ENCODE measurements around the gene MYT1. TPM values are rescaled to one million over a fixed set of nuclear protein-coding genes. Genes with fewer than 3 reads are reported as not detected.

MYT1 gene
- total and polyA plus RNA-seq, 2 of the 13 experiments (the other 11 are each of a cell fraction or from before 2014, with no cell fraction given): 0.58 to 2.5 TPM

DNA sequence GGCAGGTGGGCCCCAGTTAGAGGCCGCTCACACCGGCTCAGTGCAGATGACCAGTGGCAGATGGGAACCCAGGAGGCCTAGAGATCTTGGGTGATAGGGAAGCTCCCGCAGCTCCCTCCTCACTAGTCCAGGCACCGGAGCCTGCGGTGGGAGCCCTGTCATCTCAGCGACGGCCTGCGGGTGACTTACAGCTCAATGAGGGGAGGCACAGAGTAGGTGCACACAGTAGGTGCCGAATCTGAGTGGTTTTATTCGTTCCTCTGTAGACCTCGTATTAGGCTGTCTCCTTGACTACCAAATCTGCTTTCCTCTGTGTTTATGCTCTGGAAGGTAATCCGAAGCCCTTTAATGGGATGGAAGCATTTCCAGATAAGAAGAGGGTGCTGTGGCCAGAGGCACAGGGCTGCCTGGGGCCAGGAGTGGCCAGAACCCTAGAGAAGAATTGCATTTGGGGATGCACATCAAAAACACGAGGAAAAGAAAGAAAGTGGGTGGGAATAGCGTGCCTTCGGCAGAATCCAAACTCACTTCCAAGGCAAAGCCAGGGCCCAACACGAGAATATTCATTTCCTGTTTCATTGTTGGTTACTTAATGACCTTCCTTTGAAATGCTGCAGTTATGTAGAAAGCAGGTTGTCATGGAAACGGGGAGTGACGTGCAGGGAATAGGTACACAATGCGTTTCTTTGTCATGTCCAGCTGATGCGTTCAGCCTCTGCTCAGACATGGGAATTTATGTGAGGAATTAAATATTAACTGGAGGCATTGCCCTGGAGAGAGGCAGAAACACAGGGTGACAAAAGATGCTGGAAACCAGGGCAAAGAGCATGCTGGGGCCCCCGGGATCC, 24.7 kb downstream of the MYT1 start (continued):
- TF ChIP-seq, protein P1, sequence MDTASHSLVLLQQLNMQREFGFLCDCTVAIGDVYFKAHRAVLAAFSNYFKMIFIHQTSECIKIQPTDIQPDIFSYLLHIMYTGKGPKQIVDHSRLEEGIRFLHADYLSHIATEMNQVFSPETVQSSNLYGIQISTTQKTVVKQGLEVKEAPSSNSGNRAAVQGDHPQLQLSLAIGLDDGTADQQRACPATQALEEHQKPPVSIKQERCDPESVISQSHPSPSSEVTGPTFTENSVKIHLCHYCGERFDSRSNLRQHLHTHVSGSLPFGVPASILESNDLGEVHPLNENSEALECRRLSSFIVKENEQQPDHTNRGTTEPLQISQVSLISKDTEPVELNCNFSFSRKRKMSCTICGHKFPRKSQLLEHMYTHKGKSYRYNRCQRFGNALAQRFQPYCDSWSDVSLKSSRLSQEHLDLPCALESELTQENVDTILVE (CRISPR knock-in tag; IDR thresholded peaks at IDR 0.05): peak; percentile 70; the same call in 1 of the 2 replicates
- TF ChIP-seq PHB2 (IDR thresholded peaks at IDR 0.05; ENCODE audit: partially characterized antibody) (no peak), NFRKB (IDR thresholded peaks at IDR 0.05) (no peak), ZNF713 (CRISPR knock-in tag; IDR thresholded peaks at IDR 0.05) (no peak), PTBP1 (IDR thresholded peaks at IDR 0.05; ENCODE audit: low read depth, low read length, poor library complexity, severe bottlenecking) (no peak), ZNF224 (CRISPR knock-in tag; IDR thresholded peaks at IDR 0.05) (no peak), GTF2F1 (IDR thresholded peaks at IDR 0.05; ENCODE audit: low read length) (peak; percentile 54; the same call in 1 of the 2 replicates), SP5 (CRISPR knock-in tag; IDR thresholded peaks at IDR 0.05; ENCODE audit: borderline replicate concordance, low read depth) (no peak; the same call in 1 of the 2 replicates), CCAR2 (optimal IDR thresholded peaks at IDR 0.05; ENCODE audit: low read depth, low read length) (no peak), FOSL1 (CRISPR knock-in tag; IDR thresholded peaks at IDR 0.05; ENCODE audit: borderline replicate concordance) (no peak), SOX5 (CRISPR knock-in tag; IDR thresholded peaks at IDR 0.05; ENCODE audit: borderline replicate concordance) (peak; percentile 99), JUNB (CRISPR knock-in tag; IDR thresholded peaks at IDR 0.05; ENCODE audit: borderline replicate concordance) (no peak; the same call in 1 of the 2 replicates), FIP1L1 (IDR thresholded peaks at IDR 0.05; ENCODE audit: borderline replicate concordance, insufficient read depth, low read depth, low read length) (no peak), FOXO1 (CRISPR knock-in tag; IDR thresholded peaks at IDR 0.05) (peak; percentile 48), NR2F2 (IDR thresholded peaks at IDR 0.05; ENCODE audit: borderline replicate concordance, low read depth) (no peak; the same call in 1 of the 2 replicates), KAT2B (IDR thresholded peaks at IDR 0.05; ENCODE audit: borderline replicate concordance, low read depth, low read length) (0 out of 2 replicates have a peak, but pooled peaks have one; percentile 4), TBX2 (CRISPR knock-in tag; IDR thresholded peaks at IDR 0.05; ENCODE audit: borderline replicate concordance) (peak; percentile 95)
- TF ChIP-seq, protein P2, sequence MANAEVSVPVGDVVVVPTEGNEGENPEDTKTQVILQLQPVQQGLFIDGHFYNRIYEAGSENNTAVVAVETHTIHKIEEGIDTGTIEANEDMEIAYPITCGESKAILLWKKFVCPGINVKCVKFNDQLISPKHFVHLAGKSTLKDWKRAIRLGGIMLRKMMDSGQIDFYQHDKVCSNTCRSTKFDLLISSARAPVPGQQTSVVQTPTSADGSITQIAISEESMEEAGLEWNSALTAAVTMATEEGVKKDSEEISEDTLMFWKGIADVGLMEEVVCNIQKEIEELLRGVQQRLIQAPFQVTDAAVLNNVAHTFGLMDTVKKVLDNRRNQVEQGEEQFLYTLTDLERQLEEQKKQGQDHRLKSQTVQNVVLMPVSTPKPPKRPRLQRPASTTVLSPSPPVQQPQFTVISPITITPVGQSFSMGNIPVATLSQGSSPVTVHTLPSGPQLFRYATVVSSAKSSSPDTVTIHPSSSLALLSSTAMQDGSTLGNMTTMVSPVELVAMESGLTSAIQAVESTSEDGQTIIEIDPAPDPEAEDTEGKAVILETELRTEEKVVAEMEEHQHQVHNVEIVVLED (CRISPR knock-in tag; IDR thresholded peaks at IDR 0.05; ENCODE audit: borderline replicate concordance): peak; percentile 65; the same call in 1 of the 2 replicates
- TF ChIP-seq, protein P3, sequence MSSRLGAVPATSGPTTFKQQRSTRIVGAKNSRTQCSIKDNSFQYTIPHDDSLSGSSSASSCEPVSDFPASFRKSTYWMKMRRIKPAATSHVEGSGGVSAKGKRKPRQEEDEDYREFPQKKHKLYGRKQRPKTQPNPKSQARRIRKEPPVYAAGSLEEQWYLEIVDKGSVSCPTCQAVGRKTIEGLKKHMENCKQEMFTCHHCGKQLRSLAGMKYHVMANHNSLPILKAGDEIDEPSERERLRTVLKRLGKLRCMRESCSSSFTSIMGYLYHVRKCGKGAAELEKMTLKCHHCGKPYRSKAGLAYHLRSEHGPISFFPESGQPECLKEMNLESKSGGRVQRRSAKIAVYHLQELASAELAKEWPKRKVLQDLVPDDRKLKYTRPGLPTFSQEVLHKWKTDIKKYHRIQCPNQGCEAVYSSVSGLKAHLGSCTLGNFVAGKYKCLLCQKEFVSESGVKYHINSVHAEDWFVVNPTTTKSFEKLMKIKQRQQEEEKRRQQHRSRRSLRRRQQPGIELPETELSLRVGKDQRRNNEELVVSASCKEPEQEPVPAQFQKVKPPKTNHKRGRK (CRISPR knock-in tag; IDR thresholded peaks at IDR 0.05): no peak; the same call in 1 of the 2 replicates
- TF ChIP-seq, protein P4, sequence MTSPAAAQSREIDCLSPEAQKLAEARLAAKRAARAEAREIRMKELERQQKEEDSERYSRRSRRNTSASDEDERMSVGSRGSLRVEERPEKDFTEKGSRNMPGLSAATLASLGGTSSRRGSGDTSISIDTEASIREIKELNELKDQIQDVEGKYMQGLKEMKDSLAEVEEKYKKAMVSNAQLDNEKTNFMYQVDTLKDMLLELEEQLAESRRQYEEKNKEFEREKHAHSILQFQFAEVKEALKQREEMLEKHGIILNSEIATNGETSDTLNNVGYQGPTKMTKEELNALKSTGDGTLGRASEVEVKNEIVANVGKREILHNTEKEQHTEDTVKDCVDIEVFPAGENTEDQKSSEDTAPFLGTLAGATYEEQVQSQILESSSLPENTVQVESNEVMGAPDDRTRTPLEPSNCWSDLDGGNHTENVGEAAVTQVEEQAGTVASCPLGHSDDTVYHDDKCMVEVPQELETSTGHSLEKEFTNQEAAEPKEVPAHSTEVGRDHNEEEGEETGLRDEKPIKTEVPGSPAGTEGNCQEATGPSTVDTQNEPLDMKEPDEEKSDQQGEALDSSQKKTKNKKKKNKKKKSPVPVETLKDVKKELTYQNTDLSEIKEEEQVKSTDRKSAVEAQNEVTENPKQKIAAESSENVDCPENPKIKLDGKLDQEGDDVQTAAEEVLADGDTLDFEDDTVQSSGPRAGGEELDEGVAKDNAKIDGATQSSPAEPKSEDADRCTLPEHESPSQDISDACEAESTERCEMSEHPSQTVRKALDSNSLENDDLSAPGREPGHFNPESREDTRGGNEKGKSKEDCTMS (CRISPR knock-in tag; conservative IDR thresholded peaks at IDR 0.05): no peak
- TF ChIP-seq, protein P5, sequence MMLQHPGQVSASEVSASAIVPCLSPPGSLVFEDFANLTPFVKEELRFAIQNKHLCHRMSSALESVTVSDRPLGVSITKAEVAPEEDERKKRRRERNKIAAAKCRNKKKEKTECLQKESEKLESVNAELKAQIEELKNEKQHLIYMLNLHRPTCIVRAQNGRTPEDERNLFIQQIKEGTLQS (CRISPR knock-in tag; IDR thresholded peaks at IDR 0.05): peak; percentile 26; the same call in 1 of the 2 replicates

All from HepG2 (cell line).